DOHH2 (cell line): ENCODE measurements around the gene NBDY.
"Not testable (repeated sequence)": the region's sequence is repeated elsewhere in the genome, so short reads cannot be mapped to it uniquely, and the experiment has no call there.

Experiments used
- H3F3A ChIP-seq: fragments of 200-600 bp; sonication (generic), shearing (Covaris generic); 2 replicates; pipeline ENCODE4 v1.6.0; 2016; ENCODE audit warnings: antibody characterized with exemption, mild to moderate bottlenecking; ENCODE audit not compliant: control insufficient read depth, insufficient read depth
- H3K27ac ChIP-seq: fragments of 200-600 bp; sonication (generic); 2 replicates; pipeline ENCODE4 v1.5.1; 2014; ENCODE audit warnings: low read depth, mild to moderate bottlenecking, low read length, moderate library complexity
- H3K27me3 ChIP-seq: fragments of 200-600 bp; sonication (generic); 2 replicates; pipeline ENCODE4 v1.6.1; 2014; ENCODE audit warnings: mild to moderate bottlenecking, low read length, mixed read lengths; ENCODE audit not compliant: control insufficient read depth
- H3K36me3 ChIP-seq: fragments of 200-600 bp; sonication (generic); 2 replicates; pipeline ENCODE4 v1.6.1; 2014; ENCODE audit warnings: mild to moderate bottlenecking, low read length, moderate library complexity, mixed read lengths; ENCODE audit not compliant: control insufficient read depth
- H3K4me1 ChIP-seq: fragments of 200-600 bp; sonication (generic); 2 replicates; pipeline ENCODE4 v1.6.1; 2014; ENCODE audit warnings: mild to moderate bottlenecking, low read length, mixed read lengths; ENCODE audit not compliant: control insufficient read depth
- H3K4me2 ChIP-seq: fragments of 200-600 bp; sonication (generic); 2 replicates; pipeline ENCODE4 v1.6.0; 2014; ENCODE audit warnings: mild to moderate bottlenecking, low read length, moderate library complexity
- H3K4me3 ChIP-seq: fragments of 200-600 bp; sonication (generic); 2 replicates; pipeline ENCODE4 v1.5.1; 2014; ENCODE audit warnings: mild to moderate bottlenecking, low read length, mixed read lengths
- H3K79me2 ChIP-seq: fragments of 200-600 bp; sonication (generic); 2 replicates; pipeline ENCODE4 v1.6.1; 2014; ENCODE audit warnings: mild to moderate bottlenecking, low read length, mixed read lengths; ENCODE audit not compliant: control insufficient read depth
- H3K9me2 ChIP-seq: fragments of 200-600 bp; sonication (generic); replicated peaks from 2 replicates; pipeline ENCODE4 v1.6.1; 2014; ENCODE audit warnings: mild to moderate bottlenecking, low read length, mixed read lengths; ENCODE audit not compliant: control insufficient read depth
- H3K9me3 ChIP-seq: fragments of 200-600 bp; sonication (generic); 2 replicates; pipeline ENCODE4 v1.6.1; 2014; ENCODE audit warnings: antibody characterized with exemption, low read length, mixed read lengths; ENCODE audit not compliant: control insufficient read depth, insufficient read depth
- H4K20me1 ChIP-seq: fragments of 200-600 bp; sonication (generic); 2 replicates; pipeline ENCODE4 v1.6.0; 2014; ENCODE audit warnings: low read depth, mild to moderate bottlenecking, antibody characterized with exemption, low read length, moderate library complexity; ENCODE audit not compliant: control insufficient read depth, insufficient read depth
- EZH2phosphoT487 ChIP-seq: fragments of 200-600 bp; sonication (generic); IDR thresholded peaks from 2 replicates; pipeline ENCODE4 v1.6.1; 2017; ENCODE audit warnings: borderline replicate concordance, mild to moderate bottlenecking, antibody characterized with exemption, low read length, moderate library complexity, mixed read lengths
- TF ChIP-seq, protein P1 (sequence below): fragments of 200-600 bp; sonication (generic); IDR thresholded peaks from one replicate; pipeline ENCODE4 v1.5.1; 2014; ENCODE audit warnings: antibody characterized with exemption, mild to moderate bottlenecking, low read depth, low read length; ENCODE audit not compliant: poor library complexity, severe bottlenecking

Gene NBDY

DNA sequence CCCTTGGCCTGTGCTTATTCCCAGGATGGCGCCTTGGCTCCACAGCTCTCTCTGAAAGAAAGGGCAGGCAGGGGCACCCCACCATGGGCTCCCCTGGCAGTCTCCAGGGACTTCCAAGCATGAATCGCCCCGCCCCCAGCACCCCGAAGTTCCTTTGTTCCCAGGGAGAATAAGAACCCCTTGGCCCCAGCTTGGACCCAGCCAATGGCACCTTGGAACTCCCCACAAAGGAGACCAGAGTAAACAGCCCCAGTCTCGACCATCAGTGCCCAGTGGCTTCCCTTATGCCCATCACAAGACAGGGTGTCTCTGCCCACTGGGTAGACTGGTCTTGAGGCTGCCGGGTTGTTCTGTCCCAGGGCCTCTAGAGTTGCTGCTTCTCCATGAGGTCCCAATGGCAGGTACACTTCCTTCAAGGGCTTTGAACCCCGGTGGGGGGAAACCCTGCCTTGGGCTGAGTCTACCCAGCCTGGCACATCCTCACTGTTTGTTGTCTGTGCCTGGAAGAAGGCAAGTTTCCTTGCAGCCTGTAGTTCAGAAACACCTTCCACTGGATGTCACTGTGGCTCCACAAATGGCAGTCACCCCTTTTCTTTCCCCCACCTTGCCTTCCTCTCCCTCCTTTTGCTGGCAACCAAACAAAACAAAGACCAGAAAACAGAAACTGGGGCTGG, 30.8 kb downstream of the NBDY start:
- Histone ChIP-seq H3K4me2 (no peak overlapping the region), H3K9me2 (no peaks in the 10 kb centered on the region), H3K4me3 (no peak overlapping the region), H4K20me1 (no peaks in the 10 kb centered on the region), H3F3A (no peaks in the 10 kb centered on the region), H3K27ac (no peak overlapping the region), H3K9me3 (no peaks in the 10 kb centered on the region), H3K27me3 (no peaks in the 10 kb centered on the region), H3K4me1 (peaks cover 25% of the 10 kb centered on the region), H3K36me3 (no peaks in the 10 kb centered on the region), H3K79me2 (no peaks in the 10 kb centered on the region)
- TF ChIP-seq EZH2phosphoT487 = no peak
- TF ChIP-seq, protein P1, sequence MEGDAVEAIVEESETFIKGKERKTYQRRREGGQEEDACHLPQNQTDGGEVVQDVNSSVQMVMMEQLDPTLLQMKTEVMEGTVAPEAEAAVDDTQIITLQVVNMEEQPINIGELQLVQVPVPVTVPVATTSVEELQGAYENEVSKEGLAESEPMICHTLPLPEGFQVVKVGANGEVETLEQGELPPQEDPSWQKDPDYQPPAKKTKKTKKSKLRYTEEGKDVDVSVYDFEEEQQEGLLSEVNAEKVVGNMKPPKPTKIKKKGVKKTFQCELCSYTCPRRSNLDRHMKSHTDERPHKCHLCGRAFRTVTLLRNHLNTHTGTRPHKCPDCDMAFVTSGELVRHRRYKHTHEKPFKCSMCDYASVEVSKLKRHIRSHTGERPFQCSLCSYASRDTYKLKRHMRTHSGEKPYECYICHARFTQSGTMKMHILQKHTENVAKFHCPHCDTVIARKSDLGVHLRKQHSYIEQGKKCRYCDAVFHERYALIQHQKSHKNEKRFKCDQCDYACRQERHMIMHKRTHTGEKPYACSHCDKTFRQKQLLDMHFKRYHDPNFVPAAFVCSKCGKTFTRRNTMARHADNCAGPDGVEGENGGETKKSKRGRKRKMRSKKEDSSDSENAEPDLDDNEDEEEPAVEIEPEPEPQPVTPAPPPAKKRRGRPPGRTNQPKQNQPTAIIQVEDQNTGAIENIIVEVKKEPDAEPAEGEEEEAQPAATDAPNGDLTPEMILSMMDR = no peak

DNA sequence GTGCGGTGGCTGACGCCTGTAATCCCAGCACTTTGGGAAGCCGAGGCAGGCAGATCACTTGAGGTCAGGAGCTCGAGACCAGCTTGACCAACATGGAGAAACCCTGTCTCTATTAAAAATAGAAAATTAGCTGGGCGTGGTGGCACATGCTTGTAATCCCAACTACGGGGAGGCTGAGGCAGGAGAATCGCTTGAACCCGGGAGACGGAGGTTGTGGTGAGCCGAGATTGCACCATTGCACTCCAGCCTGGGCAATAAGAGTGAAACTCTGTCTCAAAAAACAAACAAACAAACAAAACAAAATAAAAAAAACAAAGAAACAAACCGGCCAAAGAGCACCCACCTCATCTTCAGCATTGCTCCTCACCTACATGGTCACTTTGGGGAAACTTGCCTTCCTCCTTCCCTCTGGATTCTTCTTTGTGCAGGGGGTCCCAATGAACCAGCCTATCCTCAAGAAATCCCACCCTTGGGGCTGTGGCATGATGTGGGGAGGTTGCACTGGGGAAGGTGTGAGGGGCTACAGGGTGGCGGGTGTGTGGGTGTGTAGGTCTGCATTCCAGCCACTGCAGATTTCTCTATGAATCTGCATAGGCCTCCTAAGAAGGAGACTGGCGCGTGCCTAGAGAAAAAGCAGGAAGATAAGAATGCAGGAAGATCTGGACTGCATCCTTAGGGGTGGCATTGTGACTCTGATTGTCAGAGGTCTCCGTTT, 31.5 kb downstream of the NBDY start:
- H3K9me2 ChIP-seq, H3K27ac ChIP-seq, H3K79me2 ChIP-seq, H3K4me3 ChIP-seq, H3K4me2 ChIP-seq, H3K27me3 ChIP-seq, H3K36me3 ChIP-seq, H3K9me3 ChIP-seq, H4K20me1 ChIP-seq, H3F3A ChIP-seq: not testable (repeated sequence)
- peaks cover 32% of the 10 kb centered on the region for H3K4me1 ChIP-seq

GRCh38 chrX:56761167-56761566, 32.1 kb downstream of the NBDY start:
- Histone ChIP-seq H3K79me2 (no peaks in the 10 kb centered on the region), H3K27ac (no peak overlapping the region), H3K4me1 (peaks cover 35% of the 10 kb centered on the region), H3K4me3 (no peak overlapping the region), H4K20me1 (no peaks in the 10 kb centered on the region), H3K36me3 (no peaks in the 10 kb centered on the region), H3K9me3 (no peaks in the 10 kb centered on the region), H3K4me2 (no peak overlapping the region), H3K27me3 (no peaks in the 10 kb centered on the region), H3F3A (no peaks in the 10 kb centered on the region), H3K9me2 (no peaks in the 10 kb centered on the region)
- no peak for TF ChIP-seq EZH2phosphoT487
- TF ChIP-seq, protein P1 = no peak

DNA sequence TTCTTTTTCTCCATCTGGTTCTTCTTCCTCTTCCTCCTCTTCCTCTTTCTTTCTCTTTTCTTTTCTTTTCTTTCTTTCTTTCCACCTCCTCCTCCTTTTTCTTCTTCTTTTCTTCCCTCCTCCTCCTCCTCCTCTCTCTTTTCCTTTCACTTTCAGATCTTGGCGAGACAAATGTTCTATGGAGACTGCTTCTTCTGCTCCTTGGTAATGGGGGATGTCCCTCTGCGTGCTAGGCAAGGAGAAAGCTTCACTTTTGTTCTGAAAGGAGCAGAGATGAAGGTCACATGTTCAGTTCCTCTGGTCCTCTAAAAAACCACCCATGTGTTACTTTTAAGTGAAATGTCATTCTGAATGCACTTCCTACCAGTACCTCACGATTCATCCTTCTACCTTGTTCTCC, 33.2 kb downstream of the NBDY start:
- Histone ChIP-seq H3K4me2 (peak overlapping the region; percentile 16; the same call in 1 of the 2 replicates), H3F3A (no peaks in the 10 kb centered on the region), H4K20me1 (no peaks in the 10 kb centered on the region), H3K4me1 (peaks cover 35% of the 10 kb centered on the region), H3K79me2 (no peaks in the 10 kb centered on the region), H3K9me3 (no peaks in the 10 kb centered on the region), H3K27me3 (no peaks in the 10 kb centered on the region), H3K36me3 (no peaks in the 10 kb centered on the region), H3K27ac (no peak overlapping the region), H3K9me2 (no peaks in the 10 kb centered on the region), H3K4me3 (no peak overlapping the region)
- TF ChIP-seq, protein P1 = no peak
- TF ChIP-seq EZH2phosphoT487 = no peak
